Hepatocyte (in vitro differentiated cells): ENCODE measurements around the gene HESX1.

Experiments used
- EZH2 ChIP-seq: fragments of 200-600 bp; sonication (generic); IDR thresholded peaks from 2 replicates; pipeline ENCODE4 v1.6.1; 2016; ENCODE audit warnings: antibody characterized with exemption, mild to moderate bottlenecking, borderline replicate concordance
- TF ChIP-seq, protein P1 (sequence below): fragments of 200-600 bp; sonication (generic); IDR thresholded peaks from 2 replicates; pipeline ENCODE4 v1.5.1; 2016; ENCODE audit warnings: antibody characterized with exemption, mild to moderate bottlenecking; ENCODE audit not compliant: poor library complexity

DNA sequence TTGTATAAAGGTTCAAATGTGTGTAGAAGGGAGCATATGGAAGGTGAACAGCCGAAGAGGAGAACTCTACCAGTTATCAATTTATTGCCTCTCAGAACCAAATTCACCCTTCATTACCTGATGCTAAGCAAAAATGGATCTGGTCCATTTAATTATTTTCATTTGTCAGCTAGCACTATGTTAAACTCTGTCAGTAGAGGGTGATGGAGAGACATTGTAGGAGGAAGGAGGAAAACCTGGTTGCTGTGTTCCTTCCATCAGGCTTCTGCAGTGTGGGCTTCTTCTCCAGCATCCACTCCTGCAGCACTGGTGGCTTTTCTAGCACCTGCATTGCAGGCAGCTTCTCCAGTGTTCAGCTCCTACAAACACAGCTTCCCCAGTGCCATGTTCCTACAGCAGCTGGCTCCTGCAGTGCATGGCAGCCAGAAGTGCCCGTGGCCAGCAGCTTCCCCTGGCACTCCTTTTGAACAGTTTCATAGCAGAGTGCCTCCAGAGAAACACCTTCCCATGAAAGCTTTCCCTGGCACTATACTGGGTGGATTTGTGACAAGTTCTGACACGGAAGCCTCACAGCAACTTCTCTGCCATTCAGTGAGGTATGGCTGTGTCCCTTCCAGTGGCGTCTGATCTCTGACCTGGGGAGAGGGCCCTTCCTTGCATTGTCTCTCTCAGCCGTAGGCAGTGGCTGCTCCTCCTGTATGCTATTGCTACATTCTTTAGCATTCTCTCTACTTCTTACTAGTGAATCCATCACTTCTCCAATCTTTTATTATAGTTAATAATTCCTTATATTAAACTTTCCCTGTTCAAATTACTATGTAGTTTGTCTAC, 20.0 kb downstream of the HESX1 start:
- TF ChIP-seq, protein P1, sequence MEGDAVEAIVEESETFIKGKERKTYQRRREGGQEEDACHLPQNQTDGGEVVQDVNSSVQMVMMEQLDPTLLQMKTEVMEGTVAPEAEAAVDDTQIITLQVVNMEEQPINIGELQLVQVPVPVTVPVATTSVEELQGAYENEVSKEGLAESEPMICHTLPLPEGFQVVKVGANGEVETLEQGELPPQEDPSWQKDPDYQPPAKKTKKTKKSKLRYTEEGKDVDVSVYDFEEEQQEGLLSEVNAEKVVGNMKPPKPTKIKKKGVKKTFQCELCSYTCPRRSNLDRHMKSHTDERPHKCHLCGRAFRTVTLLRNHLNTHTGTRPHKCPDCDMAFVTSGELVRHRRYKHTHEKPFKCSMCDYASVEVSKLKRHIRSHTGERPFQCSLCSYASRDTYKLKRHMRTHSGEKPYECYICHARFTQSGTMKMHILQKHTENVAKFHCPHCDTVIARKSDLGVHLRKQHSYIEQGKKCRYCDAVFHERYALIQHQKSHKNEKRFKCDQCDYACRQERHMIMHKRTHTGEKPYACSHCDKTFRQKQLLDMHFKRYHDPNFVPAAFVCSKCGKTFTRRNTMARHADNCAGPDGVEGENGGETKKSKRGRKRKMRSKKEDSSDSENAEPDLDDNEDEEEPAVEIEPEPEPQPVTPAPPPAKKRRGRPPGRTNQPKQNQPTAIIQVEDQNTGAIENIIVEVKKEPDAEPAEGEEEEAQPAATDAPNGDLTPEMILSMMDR, result peak; percentile 46
- no peak for TF ChIP-seq EZH2
